Measurements from ENCODE around the gene TEX19. TPM values are rescaled to one million over a fixed set of nuclear protein-coding genes. Genes with fewer than 3 reads are reported as not detected.
"Not testable (repeated sequence)": the region's sequence is repeated elsewhere in the genome, so short reads cannot be mapped to it uniquely, and the experiment has no call there.

The TEX19 gene
- total RNA-seq, 2 experiments from 2014 or later, result 0.10 to 0.23 TPM

GRCh38 chr17:82407255-82407654 lies 48.2 kb downstream of the TEX19 start:
- peaks cover 10% of the 10 kb centered on the region for H3K36me3 Mint-ChIP-seq
- no peaks in the 10 kb centered on the region for H3K9me3 Mint-ChIP-seq
- peaks cover 6% of the 10 kb centered on the region for H3K4me1 Mint-ChIP-seq
- peak overlapping the region; percentile 51 for H3K27ac Mint-ChIP-seq
- DNase-seq, result no peak
- no peaks in the 10 kb centered on the region for H3K27me3 Mint-ChIP-seq
- H3K4me3 Mint-ChIP-seq, result no peak overlapping the region

GRCh38 chr17:82408288-82408937 lies 49.4 kb downstream of the TEX19 start:
- Mint-ChIP-seq H3K4me3 (no peak overlapping the region), H3K9me3 (no peaks in the 10 kb centered on the region), H3K4me1 (peaks cover 6% of the 10 kb centered on the region), H3K36me3 (peaks cover 10% of the 10 kb centered on the region), H3K27ac (no peak overlapping the region), H3K27me3 (no peaks in the 10 kb centered on the region)
- no peak for DNase-seq

- H3K27me3 Mint-ChIP-seq, result no peaks in the 10 kb centered on the region
- no peaks in the 10 kb centered on the region for H3K9me3 Mint-ChIP-seq
- peaks cover 7% of the 10 kb centered on the region for H3K36me3 Mint-ChIP-seq
- no peak overlapping the region for H3K4me3 Mint-ChIP-seq
- no peak for DNase-seq
- peaks cover 6% of the 10 kb centered on the region for H3K4me1 Mint-ChIP-seq
- H3K27ac Mint-ChIP-seq, result no peak overlapping the region
Observed at GRCh38 chr17:82408938-82409318, 49.9 kb downstream of the TEX19 start.

- Mint-ChIP-seq H3K4me1 (peaks cover 13% of the 10 kb centered on the region), H3K27me3 (no peaks in the 10 kb centered on the region), H3K9me3 (no peaks in the 10 kb centered on the region), H3K36me3 (peaks cover 12% of the 10 kb centered on the region), H3K4me3 (no peak overlapping the region), H3K27ac (no peak overlapping the region)
- DNase-seq, result no peak
Observed at GRCh38 chr17:82410014-82410716, 51.1 kb downstream of the TEX19 start.

GRCh38 chr17:82411396-82412053 lies 52.5 kb downstream of the TEX19 start:
- H3K9me3 Mint-ChIP-seq, result no peaks in the 10 kb centered on the region
- no peak overlapping the region for H3K27ac Mint-ChIP-seq
- DNase-seq, result no peak
- H3K36me3 Mint-ChIP-seq, result peaks cover 9% of the 10 kb centered on the region
- peaks cover 13% of the 10 kb centered on the region for H3K4me1 Mint-ChIP-seq
- no peak overlapping the region for H3K4me3 Mint-ChIP-seq
- H3K27me3 Mint-ChIP-seq, result no peaks in the 10 kb centered on the region

- H3K4me1 Mint-ChIP-seq, result peaks cover 13% of the 10 kb centered on the region
- H3K4me3 Mint-ChIP-seq, H3K27ac Mint-ChIP-seq, H3K36me3 Mint-ChIP-seq, H3K9me3 Mint-ChIP-seq, DNase-seq, H3K27me3 Mint-ChIP-seq: not testable (repeated sequence)
Observed at GRCh38 chr17:82412081-82412480, 53.0 kb downstream of the TEX19 start.

- Mint-ChIP-seq H3K4me1 (peaks cover 9% of the 10 kb centered on the region), H3K9me3 (no peaks in the 10 kb centered on the region), H3K4me3 (no peak overlapping the region), H3K36me3 (peaks cover 5% of the 10 kb centered on the region), H3K27me3 (no peaks in the 10 kb centered on the region), H3K27ac (no peak overlapping the region)
- DNase-seq, result no peak
Observed at GRCh38 chr17:82412535-82413520, 53.8 kb downstream of the TEX19 start.

Other genes starting within 250 kb of the TEX19 start
- 10 to 100 TPM; 59.5 to 65.1 TPM for gene CCDC57, start 146.4 kb upstream of the TEX19 start, total RNA-seq
- gene SLC16A3, start 130.2 kb upstream of the TEX19 start, total RNA-seq, result 10 to 100 TPM; 75.8 to 79.3 TPM
- gene CSNK1D, start 85.5 kb upstream of the TEX19 start, total RNA-seq, result 100 to 1,000 TPM; 110 to 115 TPM
- gene CD7, start 41.6 kb upstream of the TEX19 start, total RNA-seq, result 100 to 1,000 TPM; 291 to 293 TPM
- gene SECTM1, start 25.5 kb upstream of the TEX19 start, total RNA-seq, result under 1 TPM; 0.72 to 0.74 TPM
- gene UTS2R, start 12.5 kb downstream of the TEX19 start, total RNA-seq, result not detected
- gene HEXD, start 59.1 kb downstream of the TEX19 start, total RNA-seq, result 10 to 100 TPM; 17.3 to 20.3 TPM
- 10 to 100 TPM; 18.4 to 21.5 TPM for gene OGFOD3, start 59.3 kb downstream of the TEX19 start, total RNA-seq
- gene CYBC1, start 91.5 kb downstream of the TEX19 start, total RNA-seq, result 100 to 1,000 TPM; 156 to 163 TPM
- 10 to 100 TPM; 49.9 to 51.3 TPM for gene NARF, start 99.5 kb downstream of the TEX19 start, total RNA-seq
- 10 to 100 TPM; 59.4 to 67.2 TPM for gene FOXK2, start 160.5 kb downstream of the TEX19 start, total RNA-seq